Sigmoid colon (tissue), 7 donors: Measurements from ENCODE around the gene UBR1. TPM values are rescaled to one million over a fixed set of nuclear protein-coding genes. Genes with fewer than 3 reads are reported as not detected.
"Not testable (repeated sequence)": the region's sequence is repeated elsewhere in the genome, so short reads cannot be mapped to it uniquely, and the experiment has no call there.

Source experiments
- DNase-seq: peaks from one replicate; pipeline ENCODE4 v3.0.0-alpha.2; 2019
- H3K27ac ChIP-seq, 4 donors: fragments of 200-600 bp; sonication (generic); one replicate each; pipeline ENCODE4 v1.5.1; 2016 to 2019; ENCODE audit warnings: mild to moderate bottlenecking in 1 of 4
- H3K27me3 ChIP-seq, 3 donors: fragments of 200-600 bp; sonication (generic); one replicate each; pipeline ENCODE4 v1.5.1; 2019; ENCODE audit warnings: mild to moderate bottlenecking in 1 of 3
- H3K36me3 ChIP-seq, 4 donors: fragments of 200-600 bp; sonication (generic); one replicate each; pipeline ENCODE4 v1.5.1; 2016 to 2019
- H3K4me1 ChIP-seq, 4 donors: fragments of 200-600 bp; sonication (generic); one replicate each; pipeline ENCODE4 v1.5.1; 2017 to 2019
- H3K4me3 ChIP-seq, 4 donors: fragments of 200-600 bp; sonication (generic); one replicate each; pipeline ENCODE4 v1.5.1; 2017 to 2019; ENCODE audit warnings: mild to moderate bottlenecking in 2 of 4, moderate library complexity in 1 of 4
- H3K9me3 ChIP-seq, 4 donors: fragments of 200-600 bp in 3 of 4; sonication (generic) in 3 of 4; one replicate each; pipeline versions ENCODE4 v1.5.1 to v1.6.1; 2013 to 2019
- EP300 ChIP-seq, 4 donors: sonication (generic); formaldehyde crosslinking; IDR thresholded peaks; one replicate each; pipeline ENCODE4 v1.6.1; 2017; ENCODE audit warnings: antibody characterized with exemption in 4 of 4
- POLR2A ChIP-seq, 2 donors: fragments of 450-650 bp; IDR thresholded peaks; one replicate each; pipeline ENCODE4 v1.6.1; 2016; ENCODE audit warnings: antibody characterized with exemption in 2 of 2, mild to moderate bottlenecking in 2 of 2, moderate library complexity in 2 of 2
- POLR2AphosphoS5 ChIP-seq, 4 donors: sonication (generic); formaldehyde crosslinking; IDR thresholded peaks; one replicate each; pipeline ENCODE4 v1.6.1; 2017; ENCODE audit warnings: antibody characterized with exemption in 4 of 4
- WGBS, 2 donors: extraction: QIAGEN DNeasy Blood & Tissue Kit; methylation state at CpG; one replicate each; pipeline ENCODE4 v1.1.7; 2013; 5-methylcytosine and 5-hydroxymethylcytosine counted together
- intact Hi-C: fragments of 100-400 bp; cut with DNase I; formaldehyde crosslinking; loops from one replicate; pipeline ENCODE4 v1.15.1; 2023
- polyA plus RNA-seq, 3 donors: library from polyadenylated mRNA; stranded (reverse); fragments of 200-250 nt; gene quantifications; one replicate each; pipeline ENCODE4 v1.2.3, GENCODE V29; 2013
- total RNA-seq, 4 donors: library from RNA; depleted of rRNA; stranded (reverse); fragments of >200 nt; gene quantifications; one replicate each; pipeline ENCODE4 v1.1.0, GENCODE V29; 2016
- TF ChIP-seq, protein P1 (sequence below), 4 experiments: fragments of 450-650 bp in 3 of 4; fragments of 200-600 bp in 1 of 4; IDR thresholded peaks; one replicate each; pipeline ENCODE4 v1.5.1; 2016 to 2019; ENCODE audit warnings: antibody characterized with exemption in 4 of 4, mild to moderate bottlenecking in 3 of 4, moderate library complexity in 2 of 4
- donor health status: healthy with polysubstance abuse.
- donor health status: Bipolar disorder and iron deficiency.
- donor health status: healthy.

The UBR1 gene
- total and polyA plus RNA-seq, 7 donors = 2.4 to 44.7 (median 35.3) TPM

DNA sequence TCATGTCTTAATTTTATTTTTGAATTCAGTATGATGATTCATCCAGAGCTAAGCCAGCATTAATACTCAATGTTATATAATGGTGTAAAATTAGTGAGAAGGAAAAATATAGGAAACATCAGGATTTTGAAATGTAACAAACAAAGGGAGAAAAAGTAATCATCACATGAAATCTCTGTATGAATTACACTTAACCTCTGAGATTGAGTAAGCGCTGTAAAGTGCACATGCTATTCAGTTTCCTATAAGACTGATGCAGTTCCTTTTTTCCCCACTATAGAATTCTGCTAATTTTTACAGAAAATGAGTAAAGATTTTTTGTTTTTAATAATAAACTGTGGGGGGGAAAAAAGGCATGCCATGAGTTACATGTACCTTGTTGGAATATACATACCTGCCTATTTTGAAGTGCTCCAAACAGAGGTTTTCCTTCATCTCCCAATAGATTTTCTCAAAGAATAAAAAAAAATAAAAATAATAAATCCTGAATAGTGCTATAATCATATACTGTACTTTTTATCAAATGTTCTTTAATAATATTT, 121.3 kb downstream of the UBR1 start:
- WGBS, 2 donors = 98 to 99% methylated on average over 1 of the region's 1 CpG
- Histone ChIP-seq H3K27me3 (no peaks in the 10 kb centered on the region), H3K36me3 (peaks cover 7 to 93% (median 22%) of the 10 kb centered on the region in 4 donors), H3K4me3 (no peak overlapping the region), H3K27ac (no peak overlapping the region), H3K4me1 (no peaks in the 10 kb centered on the region), H3K9me3 (no peaks in the 10 kb centered on the region)
- no peak for DNase-seq
- intact Hi-C loops = no loop called here
- TF ChIP-seq EP300 (IDR thresholded peaks at IDR 0.05) (no peak), POLR2A (IDR thresholded peaks at IDR 0.05) (no peak), POLR2AphosphoS5 (IDR thresholded peaks at IDR 0.05) (no peak)
- TF ChIP-seq, protein P1, sequence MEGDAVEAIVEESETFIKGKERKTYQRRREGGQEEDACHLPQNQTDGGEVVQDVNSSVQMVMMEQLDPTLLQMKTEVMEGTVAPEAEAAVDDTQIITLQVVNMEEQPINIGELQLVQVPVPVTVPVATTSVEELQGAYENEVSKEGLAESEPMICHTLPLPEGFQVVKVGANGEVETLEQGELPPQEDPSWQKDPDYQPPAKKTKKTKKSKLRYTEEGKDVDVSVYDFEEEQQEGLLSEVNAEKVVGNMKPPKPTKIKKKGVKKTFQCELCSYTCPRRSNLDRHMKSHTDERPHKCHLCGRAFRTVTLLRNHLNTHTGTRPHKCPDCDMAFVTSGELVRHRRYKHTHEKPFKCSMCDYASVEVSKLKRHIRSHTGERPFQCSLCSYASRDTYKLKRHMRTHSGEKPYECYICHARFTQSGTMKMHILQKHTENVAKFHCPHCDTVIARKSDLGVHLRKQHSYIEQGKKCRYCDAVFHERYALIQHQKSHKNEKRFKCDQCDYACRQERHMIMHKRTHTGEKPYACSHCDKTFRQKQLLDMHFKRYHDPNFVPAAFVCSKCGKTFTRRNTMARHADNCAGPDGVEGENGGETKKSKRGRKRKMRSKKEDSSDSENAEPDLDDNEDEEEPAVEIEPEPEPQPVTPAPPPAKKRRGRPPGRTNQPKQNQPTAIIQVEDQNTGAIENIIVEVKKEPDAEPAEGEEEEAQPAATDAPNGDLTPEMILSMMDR (IDR thresholded peaks at IDR 0.05) = no peak

DNA sequence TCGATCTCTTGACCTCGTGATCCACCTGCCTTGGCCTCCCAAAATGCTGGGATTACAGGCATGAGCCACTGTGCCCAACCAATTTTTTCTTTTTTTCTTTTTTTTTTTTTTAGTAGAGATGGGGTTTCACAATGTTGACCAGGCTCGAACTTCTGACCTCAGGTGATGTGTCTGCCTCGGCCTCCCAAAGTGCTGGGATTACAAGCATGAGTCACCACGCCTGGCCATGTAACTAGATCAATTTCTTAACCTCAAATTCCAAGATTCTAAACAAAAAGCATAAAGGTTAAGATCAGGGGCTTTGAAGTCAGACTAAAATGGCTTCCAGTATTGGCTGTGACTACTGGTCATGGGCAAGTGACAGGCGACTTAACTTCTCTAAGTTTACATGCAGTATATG, 126.7 kb downstream of the UBR1 start:
- intact Hi-C loops, H3K4me1 ChIP-seq, H3K4me3 ChIP-seq, H3K27me3 ChIP-seq, H3K9me3 ChIP-seq, H3K27ac ChIP-seq, DNase-seq: not testable (repeated sequence)
- H3K36me3 ChIP-seq = peaks cover 6 to 91% (median 22%) of the 10 kb centered on the region in 4 donors
- WGBS, 2 donors = 95 to 97% methylated on average over 6 of the region's 6 CpGs

DNA sequence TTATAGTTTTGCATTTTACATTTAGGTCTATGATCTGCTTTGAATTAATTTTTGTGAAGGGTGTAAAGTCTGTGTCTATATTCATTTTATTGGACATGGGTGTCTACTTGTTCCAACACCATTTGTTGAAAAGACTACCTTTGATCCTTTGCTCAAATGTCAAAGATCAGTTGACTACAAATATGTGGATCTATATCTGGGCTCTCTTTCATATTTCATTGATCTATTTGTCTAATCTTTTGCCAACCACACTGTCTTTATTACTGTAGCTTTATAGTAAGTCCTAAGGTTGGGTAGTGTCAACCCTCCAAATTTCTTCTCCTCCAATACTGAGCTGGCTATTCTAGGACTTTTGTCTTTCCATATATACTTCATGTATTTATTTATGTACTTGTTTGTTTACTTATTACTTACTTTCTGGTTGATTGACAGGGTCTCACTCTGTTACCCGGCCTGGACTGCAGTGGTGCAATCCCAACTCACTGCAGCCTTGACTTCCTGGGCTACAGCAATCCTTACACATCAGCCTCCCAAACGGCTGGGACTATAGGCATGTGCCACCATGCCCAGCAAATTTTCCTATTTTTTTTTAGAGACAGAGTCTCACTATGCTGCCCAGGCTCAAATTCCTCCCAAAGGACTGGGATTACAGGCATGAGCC, 131.5 kb downstream of the UBR1 start:
- Histone ChIP-seq H3K4me3 (no peak overlapping the region), H3K36me3 (peaks cover 6 to 92% (median 33%) of the 10 kb centered on the region in 4 donors), H3K4me1 (no peaks in the 10 kb centered on the region), H3K27ac (no peak overlapping the region), H3K9me3 (no peaks in the 10 kb centered on the region), H3K27me3 (no peaks in the 10 kb centered on the region)
- intact Hi-C loops = no loop called here
- WGBS, 2 donors = 98% methylated on average over 2 of the region's 2 CpGs
- no peak for DNase-seq
- TF ChIP-seq POLR2A (IDR thresholded peaks at IDR 0.05) (no peak), POLR2AphosphoS5 (IDR thresholded peaks at IDR 0.05) (no peak), EP300 (IDR thresholded peaks at IDR 0.05) (no peak)
- TF ChIP-seq, protein P1 (IDR thresholded peaks at IDR 0.05) = no peak

- Histone ChIP-seq H3K27ac (no peak overlapping the region), H3K9me3 (no peaks in the 10 kb centered on the region), H3K27me3 (no peaks in the 10 kb centered on the region), H3K36me3 (peaks cover 6 to 95% (median 37%) of the 10 kb centered on the region in 4 donors), H3K4me1 (no peaks in the 10 kb centered on the region), H3K4me3 (no peak overlapping the region)
- DNase-seq = no peak
- intact Hi-C loops = no loop called here
- 94 to 95% methylated on average over 4 of the region's 4 CpGs for WGBS, 2 donors
- no peak for TF ChIP-seq EP300 (IDR thresholded peaks at IDR 0.05)
- TF ChIP-seq POLR2A (IDR thresholded peaks at IDR 0.05) = no peak
- TF ChIP-seq, protein P1 (IDR thresholded peaks at IDR 0.05) = no peak
- TF ChIP-seq POLR2AphosphoS5 (IDR thresholded peaks at IDR 0.05) = no peak
Observed at GRCh38 chr15:42973114-42973513, 132.7 kb downstream of the UBR1 start.

GRCh38 chr15:42971830-42972229, 134.0 kb downstream of the UBR1 start:
- no peak for TF ChIP-seq POLR2AphosphoS5 (IDR thresholded peaks at IDR 0.05)
- TF ChIP-seq, protein P1 (IDR thresholded peaks at IDR 0.05) = no peak
- TF ChIP-seq POLR2A (IDR thresholded peaks at IDR 0.05) = no peak
- TF ChIP-seq EP300 (IDR thresholded peaks at IDR 0.05) = no peak
- H3K36me3 ChIP-seq = peaks cover 6 to 82% (median 35%) of the 10 kb centered on the region in 4 donors
- intact Hi-C loops = no loop called here

More at GRCh38 chr15:42971830-42972229, 134.0 kb downstream of the UBR1 start:
- Histone ChIP-seq H3K27me3 (no peaks in the 10 kb centered on the region), H3K4me3 (no peak overlapping the region), H3K27ac (no peak overlapping the region), H3K4me1 (no peaks in the 10 kb centered on the region), H3K9me3 (no peaks in the 10 kb centered on the region)
- 94 to 96% methylated on average over 1 of the region's 1 CpG for WGBS, 2 donors
- no peak for DNase-seq
